Trophoblast cell (in vitro differentiated cells and primary cell): ENCODE data around the gene PITRM1.

Source experiments
- DNase-seq, 2 donors: peaks; one replicate each; pipeline ENCODE4 v3.0.0-alpha.2; 2016
- H2AFZ ChIP-seq: 2 replicates; pipeline ENCODE4 v1.6.1; 2013; ENCODE audit warnings: low read length, moderate library complexity, mild to moderate bottlenecking; ENCODE audit not compliant: insufficient read depth, poor library complexity
- H2AK5ac ChIP-seq: 2 replicates; pipeline ENCODE4 v1.6.1; 2013; ENCODE audit warnings: mild to moderate bottlenecking, low read length
- H2BK120ac ChIP-seq: 2 replicates; pipeline ENCODE4 v1.6.1; 2013; ENCODE audit warnings: low read length, mild to moderate bottlenecking, moderate library complexity; ENCODE audit not compliant: insufficient read depth, poor library complexity
- H2BK12ac ChIP-seq: 2 replicates; pipeline ENCODE4 v1.6.1; 2013; ENCODE audit warnings: mild to moderate bottlenecking, low read length, moderate library complexity
- H2BK5ac ChIP-seq: 2 replicates; pipeline ENCODE4 v1.6.1; 2013; ENCODE audit warnings: low read length, low read depth, moderate library complexity, mild to moderate bottlenecking; ENCODE audit not compliant: poor library complexity
- H3K14ac ChIP-seq: 2 replicates; pipeline ENCODE4 v1.6.1; 2013; ENCODE audit warnings: mild to moderate bottlenecking, low read length
- H3K18ac ChIP-seq: 2 replicates; pipeline ENCODE4 v1.6.1; 2013; ENCODE audit warnings: mild to moderate bottlenecking, low read length
- H3K23ac ChIP-seq: 2 replicates; pipeline ENCODE4 v1.6.1; 2013; ENCODE audit warnings: low read length
- H3K27ac ChIP-seq: 2 replicates; pipeline ENCODE4 v1.5.1; 2013; ENCODE audit warnings: low read depth, mild to moderate bottlenecking, inconsistent platforms, low read length, moderate library complexity
- H3K27me3 ChIP-seq: 2 replicates; pipeline ENCODE4 v1.6.1; 2013; ENCODE audit warnings: inconsistent platforms, mild to moderate bottlenecking, low read length, moderate library complexity; ENCODE audit not compliant: insufficient read depth
- H3K36me3 ChIP-seq, 2 experiments: 1 replicate in 1 of 2; 2 replicates in 1 of 2; pipeline ENCODE4 v1.6.1; 2013; ENCODE audit warnings: low read length in 2 of 2, mild to moderate bottlenecking in 2 of 2, moderate library complexity in 1 of 2; ENCODE audit not compliant: insufficient read depth in 2 of 2, control insufficient read depth in 1 of 2
- H3K4ac ChIP-seq: 2 replicates; pipeline ENCODE4 v1.6.1; 2013; ENCODE audit warnings: low read depth, mild to moderate bottlenecking, low read length, moderate library complexity
- H3K4me1 ChIP-seq, 2 experiments: 1 replicate in 1 of 2; 2 replicates in 1 of 2; pipeline ENCODE4 v1.6.1; 2013; ENCODE audit warnings: low read length in 2 of 2, mild to moderate bottlenecking in 2 of 2, moderate library complexity in 1 of 2; ENCODE audit not compliant: insufficient read depth in 2 of 2, control insufficient read depth in 1 of 2
- H3K4me2 ChIP-seq: 2 replicates; pipeline ENCODE4 v1.6.1; 2013; ENCODE audit warnings: inconsistent platforms, mild to moderate bottlenecking, low read length, moderate library complexity
- H3K4me3 ChIP-seq: 2 replicates; pipeline ENCODE4 v1.5.1; 2013; ENCODE audit warnings: mild to moderate bottlenecking, low read depth, low read length, inconsistent platforms
- H3K79me1 ChIP-seq: one replicate; pipeline ENCODE4 v1.6.1; 2013; ENCODE audit warnings: low read length
- H3K79me2 ChIP-seq: 2 replicates; pipeline ENCODE4 v1.6.1; 2013; ENCODE audit warnings: low read length, mild to moderate bottlenecking; ENCODE audit not compliant: control insufficient read depth, insufficient read depth, poor library complexity
- H3K9ac ChIP-seq: 2 replicates; pipeline ENCODE4 v1.6.1; 2013; ENCODE audit warnings: mild to moderate bottlenecking, low read length
- H3K9me3 ChIP-seq: 2 replicates; pipeline ENCODE4 v1.6.1; 2013; ENCODE audit warnings: low read depth, mild to moderate bottlenecking, control low read depth, inconsistent platforms, low read length; ENCODE audit not compliant: insufficient read depth
- H4K12ac ChIP-seq: 2 replicates; pipeline ENCODE4 v1.6.1; 2013; ENCODE audit warnings: low read depth, mild to moderate bottlenecking, low read length, moderate library complexity
- H4K8ac ChIP-seq: 2 replicates; pipeline ENCODE4 v1.6.1; 2013; ENCODE audit warnings: low read depth, mild to moderate bottlenecking, low read length, moderate library complexity
- H4K91ac ChIP-seq: one replicate; pipeline ENCODE4 v1.6.1; 2013; ENCODE audit warnings: low read depth, mild to moderate bottlenecking, low read length, moderate library complexity
- WGBS: extraction: QIAGEN DNeasy Blood & Tissue Kit; methylation state at CpG from one replicate; pipeline ENCODE4 v1.1.7; 2013; ENCODE audit warnings: missing lambda C conversion rate; ENCODE audit not compliant: insufficient read length, insufficient coverage; ENCODE audit errors: extremely low coverage; 5-methylcytosine and 5-hydroxymethylcytosine counted together

Gene PITRM1

DNA sequence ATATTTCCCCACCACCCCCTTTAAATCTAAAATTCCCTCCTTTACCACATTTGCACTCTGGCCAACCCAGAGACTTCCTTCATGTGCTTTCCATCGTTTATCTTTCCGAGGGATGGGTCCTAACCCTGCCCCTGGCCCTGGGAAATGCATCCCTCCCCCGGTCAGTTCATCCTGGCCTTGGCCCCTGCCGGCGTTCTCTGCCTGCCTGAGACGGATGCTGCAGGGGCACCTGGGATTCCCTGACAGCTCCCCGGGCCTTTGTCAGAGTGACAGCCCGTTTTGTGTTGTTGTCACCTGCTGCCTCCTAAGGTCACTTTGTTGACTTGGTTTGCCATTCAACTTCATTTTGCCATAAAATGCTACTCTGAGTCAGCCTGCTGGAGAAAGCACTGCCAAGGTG, 34.8 kb upstream of the PITRM1 start:
- WGBS, result no CpG with 5 or more reads among the region's 8 CpGs

DNA sequence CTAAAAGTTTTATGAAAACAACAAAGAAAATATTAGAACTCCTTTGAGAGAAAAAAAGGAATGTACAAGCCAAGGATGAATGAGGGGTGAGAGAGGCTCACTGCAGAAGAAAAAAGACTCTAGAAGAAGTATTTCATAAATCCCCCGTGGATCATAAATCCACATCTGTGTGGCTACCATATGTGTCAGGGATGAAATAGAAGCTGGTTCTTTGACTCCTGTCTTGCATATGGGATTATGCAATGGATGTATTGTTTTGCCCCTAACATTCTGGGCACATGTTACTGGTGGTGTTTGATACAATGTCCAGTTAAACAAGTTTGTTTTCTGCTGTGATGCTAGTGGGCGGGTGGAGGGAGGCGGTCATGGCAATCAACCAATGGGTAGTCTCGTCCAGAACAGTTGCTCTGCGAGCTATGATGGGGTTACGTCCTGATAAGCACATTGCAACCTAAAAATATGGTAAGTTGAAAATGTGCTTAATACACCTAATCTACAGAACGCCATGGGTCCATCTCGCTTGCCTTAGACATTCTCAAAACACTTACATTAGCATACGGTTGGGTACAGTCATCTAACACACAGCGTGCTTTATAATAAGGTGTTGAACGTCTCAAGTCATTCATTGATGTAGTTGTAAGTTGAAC, 34.1 kb upstream of the PITRM1 start:
- Histone ChIP-seq H3K27ac (no peak overlapping the region), H3K9ac (no peak overlapping the region), H3K79me1 (no peaks in the 10 kb centered on the region), H4K91ac (no peak overlapping the region), H3K79me2 (no peaks in the 10 kb centered on the region), H2AK5ac (no peak overlapping the region), H3K36me3 (no peaks in the 10 kb centered on the region), H2AFZ (no peak overlapping the region), H2BK120ac (no peak overlapping the region), H3K18ac (no peak overlapping the region), H2BK12ac (no peak overlapping the region), H3K4me3 (no peak overlapping the region), H3K4me2 (no peak overlapping the region), H4K12ac (no peak overlapping the region), H2BK5ac (no peak overlapping the region), H3K23ac (no peak overlapping the region), H3K4ac (no peak overlapping the region), H3K9me3 (peaks cover 2% of the 10 kb centered on the region), H4K8ac (no peak overlapping the region), H3K27me3 (no peaks in the 10 kb centered on the region), H3K4me1 (no peaks in the 10 kb centered on the region), H3K14ac (no peak overlapping the region)
- no CpG with 5 or more reads among the region's 11 CpGs for WGBS
- no peak for DNase-seq

More for the DNA sequence above, 34.8 kb upstream of the PITRM1 start:
- H3K23ac ChIP-seq, result no peak overlapping the region
- H3K4me2 ChIP-seq, result no peak overlapping the region
- H3K79me1 ChIP-seq, result no peaks in the 10 kb centered on the region
- no peaks in the 10 kb centered on the region for H3K36me3 ChIP-seq
- H2BK12ac ChIP-seq, result no peak overlapping the region
- no peak overlapping the region for H2BK120ac ChIP-seq
- no peak overlapping the region for H3K9ac ChIP-seq
- H3K14ac ChIP-seq, result no peak overlapping the region
- no peaks in the 10 kb centered on the region for H3K79me2 ChIP-seq
- H4K8ac ChIP-seq, result no peak overlapping the region
- H3K9me3 ChIP-seq, result peaks cover 2% of the 10 kb centered on the region
- H3K4ac ChIP-seq, result no peak overlapping the region
- no peak overlapping the region for H3K18ac ChIP-seq
- no peaks in the 10 kb centered on the region for H3K27me3 ChIP-seq
- H2AK5ac ChIP-seq, result no peak overlapping the region
- no peak for DNase-seq
- no peak overlapping the region for H3K27ac ChIP-seq
- H2BK5ac ChIP-seq, result no peak overlapping the region
- no peak overlapping the region for H4K12ac ChIP-seq
- no peak overlapping the region for H3K4me3 ChIP-seq
- no peak overlapping the region for H4K91ac ChIP-seq
- H2AFZ ChIP-seq, result no peak overlapping the region
- H3K4me1 ChIP-seq, result no peaks in the 10 kb centered on the region

DNA sequence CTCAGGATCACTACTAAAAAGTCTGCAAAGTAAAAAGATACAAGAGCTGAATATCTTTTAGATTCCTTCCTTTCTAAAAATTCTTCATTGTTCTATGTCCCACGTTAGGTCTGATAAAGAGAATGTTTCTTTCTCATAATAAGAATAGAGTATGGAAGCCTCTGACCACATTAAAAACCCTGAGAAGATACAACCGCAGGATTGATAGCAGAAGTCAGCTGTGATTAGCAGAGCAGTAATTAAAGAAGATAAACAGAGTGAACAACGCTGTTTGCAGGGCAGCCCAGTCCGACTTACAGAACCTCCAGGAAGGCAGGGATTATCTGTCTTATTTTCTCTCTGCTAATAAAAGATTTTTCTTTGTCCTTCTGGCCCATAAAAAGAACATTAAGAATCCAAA, 31.4 kb upstream of the PITRM1 start:
- H3K9me3 ChIP-seq, result peaks cover 2% of the 10 kb centered on the region
- no peak overlapping the region for H3K14ac ChIP-seq
- no peak overlapping the region for H3K4ac ChIP-seq
- H3K4me3 ChIP-seq, result no peak overlapping the region
- DNase-seq, result no peak
- no peaks in the 10 kb centered on the region for H3K27me3 ChIP-seq
- H3K36me3 ChIP-seq, result no peaks in the 10 kb centered on the region
- H3K9ac ChIP-seq, result no peak overlapping the region
- H2AFZ ChIP-seq, result no peak overlapping the region
- H3K79me1 ChIP-seq, result peaks cover 3% of the 10 kb centered on the region
- no peaks in the 10 kb centered on the region for H3K79me2 ChIP-seq
- H4K91ac ChIP-seq, result no peak overlapping the region
- no peak overlapping the region for H3K18ac ChIP-seq
- H2AK5ac ChIP-seq, result no peak overlapping the region
- H3K4me2 ChIP-seq, result no peak overlapping the region
- no peak overlapping the region for H3K27ac ChIP-seq
- no peak overlapping the region for H4K12ac ChIP-seq
- H3K23ac ChIP-seq, result no peak overlapping the region
- H3K4me1 ChIP-seq, result no peaks in the 10 kb centered on the region
- H4K8ac ChIP-seq, result no peak overlapping the region
- no CpG with 5 or more reads among the region's 4 CpGs for WGBS
- no peak overlapping the region for H2BK120ac ChIP-seq
- no peak overlapping the region for H2BK12ac ChIP-seq
- no peak overlapping the region for H2BK5ac ChIP-seq

DNA sequence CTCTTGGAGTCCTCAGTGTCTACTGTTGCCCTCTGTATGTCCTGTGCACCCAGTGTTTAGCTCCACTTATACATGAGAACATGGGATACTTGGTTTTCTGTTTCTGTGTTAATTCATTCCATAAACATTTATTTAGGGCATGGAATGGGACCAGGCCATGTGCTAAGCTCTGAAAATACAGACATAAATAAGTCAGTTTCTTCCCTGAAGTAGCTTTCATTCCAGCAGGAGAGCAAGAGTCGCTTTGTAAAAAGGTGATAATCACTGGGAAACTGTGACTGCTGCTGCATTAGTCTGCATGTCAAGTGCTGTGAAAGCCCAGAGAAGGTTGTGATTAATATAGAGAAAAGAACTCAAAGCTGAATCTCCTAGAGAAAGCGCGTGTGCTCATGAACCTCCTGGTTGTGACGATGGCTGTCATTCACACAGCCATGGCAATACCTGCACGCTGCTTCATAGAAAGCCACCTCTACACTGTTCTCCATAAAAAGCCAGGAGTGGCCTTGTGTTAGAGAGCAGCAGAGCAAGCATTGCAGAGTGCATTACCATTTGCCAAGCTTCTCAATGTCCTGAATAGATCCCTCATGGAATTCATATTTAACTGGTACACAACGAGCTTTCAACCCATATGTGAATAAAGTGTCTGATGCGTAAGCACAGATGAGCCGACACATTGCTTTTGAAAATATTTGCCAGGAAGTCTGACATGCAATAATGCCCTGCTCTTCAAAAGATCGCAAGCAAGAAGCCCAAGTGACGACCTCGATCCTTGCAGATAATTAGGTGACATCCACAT, 30.6 kb upstream of the PITRM1 start:
- H3K23ac ChIP-seq, result no peak overlapping the region
- H4K12ac ChIP-seq, result no peak overlapping the region
- H2BK5ac ChIP-seq, result no peak overlapping the region
- H3K18ac ChIP-seq, result no peak overlapping the region
- H3K27me3 ChIP-seq, result no peaks in the 10 kb centered on the region
- no peak for DNase-seq
- H3K79me2 ChIP-seq, result no peaks in the 10 kb centered on the region
- H3K4ac ChIP-seq, result no peak overlapping the region
- no peak overlapping the region for H3K27ac ChIP-seq
- no peak overlapping the region for H4K91ac ChIP-seq
- H3K9me3 ChIP-seq, result no peaks in the 10 kb centered on the region
- H2BK120ac ChIP-seq, result no peak overlapping the region
- H3K36me3 ChIP-seq, result no peaks in the 10 kb centered on the region
- H2AK5ac ChIP-seq, result no peak overlapping the region
- no CpG with 5 or more reads among the region's 11 CpGs for WGBS
- H3K14ac ChIP-seq, result no peak overlapping the region
- no peak overlapping the region for H2AFZ ChIP-seq
- no peak overlapping the region for H3K4me3 ChIP-seq
- H2BK12ac ChIP-seq, result no peak overlapping the region
- peaks cover 1 to 4% of the 10 kb centered on the region in 2 experiments for H3K4me1 ChIP-seq
- H3K79me1 ChIP-seq, result peaks cover 6% of the 10 kb centered on the region
- H3K4me2 ChIP-seq, result no peak overlapping the region
- H3K9ac ChIP-seq, result no peak overlapping the region
- H4K8ac ChIP-seq, result no peak overlapping the region
